Body of pancreas (tissue), 4 donors: ENCODE results near the gene ZNF423.

Experiments used
- POLR2A ChIP-seq, 3 donors: fragments of 450-650 bp; IDR thresholded peaks; one replicate each; pipeline ENCODE4 v1.6.1; 2016; ENCODE audit warnings: antibody characterized with exemption in 3 of 3, mild to moderate bottlenecking in 2 of 3
- TF ChIP-seq, protein P1 (sequence below), 7 experiments: fragments of 450-650 bp in 4 of 7; fragments of 200-600 bp in 3 of 7; sonication (generic) in 3 of 7; IDR thresholded peaks; one replicate each; pipeline ENCODE4 v1.5.1; 2016 to 2019; ENCODE audit warnings: antibody characterized with exemption in 7 of 7

DNA sequence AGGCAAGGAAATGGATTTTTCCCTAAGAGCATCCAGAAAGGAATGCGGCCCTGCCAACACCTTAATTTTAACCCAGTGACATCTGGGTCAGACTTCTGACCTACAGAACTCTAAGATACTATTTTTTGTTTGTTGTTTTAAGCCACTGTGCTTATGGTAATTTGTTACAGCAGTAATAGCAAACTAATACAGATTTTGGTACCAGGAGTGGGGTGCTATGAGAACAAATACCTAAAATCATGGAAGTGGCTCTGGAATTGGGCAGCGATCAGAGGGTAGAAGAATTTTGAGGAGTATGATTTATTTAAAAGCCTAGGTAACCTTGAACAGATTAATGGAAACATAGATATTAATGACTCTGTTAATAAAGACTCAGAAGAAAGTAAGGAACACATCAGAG is 208.2 kb downstream of the ZNF423 start:
- TF ChIP-seq, protein P1, sequence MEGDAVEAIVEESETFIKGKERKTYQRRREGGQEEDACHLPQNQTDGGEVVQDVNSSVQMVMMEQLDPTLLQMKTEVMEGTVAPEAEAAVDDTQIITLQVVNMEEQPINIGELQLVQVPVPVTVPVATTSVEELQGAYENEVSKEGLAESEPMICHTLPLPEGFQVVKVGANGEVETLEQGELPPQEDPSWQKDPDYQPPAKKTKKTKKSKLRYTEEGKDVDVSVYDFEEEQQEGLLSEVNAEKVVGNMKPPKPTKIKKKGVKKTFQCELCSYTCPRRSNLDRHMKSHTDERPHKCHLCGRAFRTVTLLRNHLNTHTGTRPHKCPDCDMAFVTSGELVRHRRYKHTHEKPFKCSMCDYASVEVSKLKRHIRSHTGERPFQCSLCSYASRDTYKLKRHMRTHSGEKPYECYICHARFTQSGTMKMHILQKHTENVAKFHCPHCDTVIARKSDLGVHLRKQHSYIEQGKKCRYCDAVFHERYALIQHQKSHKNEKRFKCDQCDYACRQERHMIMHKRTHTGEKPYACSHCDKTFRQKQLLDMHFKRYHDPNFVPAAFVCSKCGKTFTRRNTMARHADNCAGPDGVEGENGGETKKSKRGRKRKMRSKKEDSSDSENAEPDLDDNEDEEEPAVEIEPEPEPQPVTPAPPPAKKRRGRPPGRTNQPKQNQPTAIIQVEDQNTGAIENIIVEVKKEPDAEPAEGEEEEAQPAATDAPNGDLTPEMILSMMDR (IDR thresholded peaks at IDR 0.05): no peak
- no peak for TF ChIP-seq POLR2A (IDR thresholded peaks at IDR 0.05)
